Gastroesophageal sphincter (tissue), 3 donors: ENCODE results near the gene ARF3.

ENCODE experiments used
- POLR2A ChIP-seq, 2 donors: fragments of 450-650 bp; IDR thresholded peaks; one replicate each; pipeline ENCODE4 v1.6.1; 2017; ENCODE audit warnings: antibody characterized with exemption in 2 of 2, mild to moderate bottlenecking in 2 of 2, moderate library complexity in 1 of 2
- TF ChIP-seq, protein P1 (sequence below), 4 experiments: fragments of 200-600 bp in 2 of 4; fragments of 450-650 bp in 2 of 4; sonication (generic) in 1 of 4; IDR thresholded peaks; one replicate each; pipeline ENCODE4 v1.5.1; 2017 to 2019; ENCODE audit warnings: antibody characterized with exemption in 4 of 4, mild to moderate bottlenecking in 2 of 4, moderate library complexity in 2 of 4

DNA sequence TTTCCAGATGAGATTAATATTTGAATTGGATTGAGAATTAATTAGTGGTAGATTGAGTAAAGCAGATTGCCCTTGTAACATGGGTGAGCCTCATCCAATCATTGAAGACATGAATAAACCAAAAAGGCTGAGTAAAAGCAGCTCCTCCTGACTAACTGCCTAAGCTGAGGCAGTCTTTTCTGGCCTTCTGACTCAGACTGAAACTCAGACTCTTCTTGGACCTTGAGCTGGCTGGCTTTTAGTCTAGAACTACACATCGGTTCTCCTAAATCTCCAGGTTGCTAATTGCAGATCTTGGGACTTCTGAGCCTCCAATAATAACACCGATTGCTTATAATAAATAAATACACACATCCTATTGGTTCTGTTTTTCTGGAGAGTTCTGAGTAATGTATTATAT, 56.0 kb downstream of the ARF3 start:
- no peak for TF ChIP-seq POLR2A (IDR thresholded peaks at IDR 0.05)
- TF ChIP-seq, protein P1, sequence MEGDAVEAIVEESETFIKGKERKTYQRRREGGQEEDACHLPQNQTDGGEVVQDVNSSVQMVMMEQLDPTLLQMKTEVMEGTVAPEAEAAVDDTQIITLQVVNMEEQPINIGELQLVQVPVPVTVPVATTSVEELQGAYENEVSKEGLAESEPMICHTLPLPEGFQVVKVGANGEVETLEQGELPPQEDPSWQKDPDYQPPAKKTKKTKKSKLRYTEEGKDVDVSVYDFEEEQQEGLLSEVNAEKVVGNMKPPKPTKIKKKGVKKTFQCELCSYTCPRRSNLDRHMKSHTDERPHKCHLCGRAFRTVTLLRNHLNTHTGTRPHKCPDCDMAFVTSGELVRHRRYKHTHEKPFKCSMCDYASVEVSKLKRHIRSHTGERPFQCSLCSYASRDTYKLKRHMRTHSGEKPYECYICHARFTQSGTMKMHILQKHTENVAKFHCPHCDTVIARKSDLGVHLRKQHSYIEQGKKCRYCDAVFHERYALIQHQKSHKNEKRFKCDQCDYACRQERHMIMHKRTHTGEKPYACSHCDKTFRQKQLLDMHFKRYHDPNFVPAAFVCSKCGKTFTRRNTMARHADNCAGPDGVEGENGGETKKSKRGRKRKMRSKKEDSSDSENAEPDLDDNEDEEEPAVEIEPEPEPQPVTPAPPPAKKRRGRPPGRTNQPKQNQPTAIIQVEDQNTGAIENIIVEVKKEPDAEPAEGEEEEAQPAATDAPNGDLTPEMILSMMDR (IDR thresholded peaks at IDR 0.05): no peak
